GM19238 (cell line): ENCODE data around the gene RBM10.

ENCODE experiments used
- DNase-seq: peaks from one replicate; pipeline ENCODE4 v3.0.0; 2011; ENCODE audit warnings: low spot score; ENCODE audit not compliant: insufficient read length

RBM10 gene

DNA sequence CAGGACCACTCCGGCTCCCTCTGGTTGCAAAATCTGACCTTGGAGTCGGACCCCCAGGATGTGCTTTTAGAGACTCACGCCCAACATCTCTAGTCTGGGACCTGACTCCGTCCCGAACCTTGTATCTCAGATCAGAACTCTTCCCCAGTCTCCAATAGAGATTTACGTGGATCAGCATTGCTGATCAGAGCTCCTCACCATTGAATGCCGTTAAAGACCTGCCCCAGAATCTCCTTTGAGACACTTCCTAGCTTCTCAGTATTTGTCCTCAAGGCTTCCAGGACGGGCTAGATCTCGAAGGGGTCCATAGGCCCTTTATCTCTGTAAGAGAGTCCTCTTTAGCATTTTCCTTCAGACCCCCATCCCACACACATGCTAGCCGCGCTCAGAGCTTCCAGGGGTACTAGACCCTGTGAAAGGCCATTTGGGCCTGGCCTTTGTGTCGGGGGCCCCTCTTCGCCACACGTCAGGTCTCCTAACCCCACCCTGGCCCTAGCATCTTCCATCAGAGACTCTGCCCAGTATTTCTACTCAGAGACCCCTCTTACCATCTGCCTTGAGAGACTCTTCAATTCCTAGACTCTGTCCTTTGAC is 49.3 kb downstream of the RBM10 start:
- no peak for DNase-seq

DNA sequence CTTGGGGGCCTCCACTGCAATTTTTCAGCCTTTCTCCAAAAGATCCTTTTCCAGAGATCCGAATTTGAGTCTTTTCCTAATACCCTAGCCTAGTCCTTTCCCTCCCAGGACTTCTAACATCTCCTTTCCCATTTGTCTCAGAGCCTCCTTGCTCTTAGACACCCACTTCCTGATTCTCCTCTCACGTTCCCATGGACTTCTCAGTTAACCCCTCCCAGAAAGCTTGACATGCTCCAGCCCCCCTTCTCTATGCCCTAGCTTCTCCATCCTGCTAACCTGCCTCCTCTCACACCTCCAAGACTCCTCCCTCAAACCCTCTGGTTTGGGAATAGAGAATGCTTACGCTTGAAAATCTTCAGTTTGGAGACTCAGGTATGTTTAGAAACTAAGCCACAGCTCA is 51.1 kb downstream of the RBM10 start:
- no peak for DNase-seq

DNA sequence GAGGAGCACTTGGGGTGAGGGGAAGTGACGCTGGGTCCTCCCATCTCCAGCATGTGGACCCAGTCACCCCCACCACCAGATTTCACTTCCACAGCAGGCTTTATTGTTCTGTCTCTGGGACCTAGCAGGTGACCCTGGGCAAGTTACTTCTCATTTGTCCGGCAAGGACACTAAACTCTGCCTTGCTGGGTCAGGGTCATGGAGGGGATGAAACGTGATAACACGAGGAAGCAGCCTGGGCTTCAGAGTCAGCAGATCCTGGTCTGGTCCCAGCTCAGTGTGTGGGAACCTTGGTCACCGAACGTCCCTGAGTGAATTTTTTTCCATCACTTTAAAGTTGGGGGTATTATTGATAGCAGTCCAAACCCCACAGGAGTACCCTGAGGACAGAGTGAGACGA is 52.5 kb downstream of the RBM10 start:
- DNase-seq = no peak

DNA sequence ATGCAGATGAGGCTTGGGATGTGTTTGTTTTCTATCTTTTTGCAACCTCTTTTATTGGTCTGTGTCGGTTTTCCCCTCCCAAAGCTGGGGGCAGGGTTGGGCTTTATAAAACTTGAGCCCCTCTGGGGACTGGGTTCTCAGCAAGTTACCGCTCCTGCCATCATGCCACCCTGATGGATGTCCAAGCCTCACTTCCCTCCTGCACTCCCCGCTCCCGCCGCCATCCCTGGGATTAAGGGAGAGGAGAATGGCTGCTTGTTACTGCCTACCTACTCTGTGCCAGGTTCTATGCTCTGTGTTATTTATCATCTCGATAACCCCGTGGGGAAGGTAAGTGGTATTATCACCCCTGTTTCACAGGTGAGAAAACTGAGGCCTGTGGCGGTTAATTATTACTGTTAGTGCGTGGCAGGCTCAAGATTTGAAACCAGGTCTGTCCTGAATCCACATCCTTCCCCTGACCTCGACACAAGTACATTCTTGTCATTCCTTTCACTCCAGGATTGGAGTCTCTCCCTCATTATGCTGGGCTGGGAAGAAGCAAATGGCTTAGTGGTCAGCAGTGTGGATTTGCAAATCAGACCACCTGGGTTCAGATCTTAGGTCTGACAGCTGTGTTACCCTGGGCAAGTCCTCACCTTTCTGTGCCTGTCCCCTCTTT is 53.1 kb downstream of the RBM10 start:
- no peak for DNase-seq

DNA sequence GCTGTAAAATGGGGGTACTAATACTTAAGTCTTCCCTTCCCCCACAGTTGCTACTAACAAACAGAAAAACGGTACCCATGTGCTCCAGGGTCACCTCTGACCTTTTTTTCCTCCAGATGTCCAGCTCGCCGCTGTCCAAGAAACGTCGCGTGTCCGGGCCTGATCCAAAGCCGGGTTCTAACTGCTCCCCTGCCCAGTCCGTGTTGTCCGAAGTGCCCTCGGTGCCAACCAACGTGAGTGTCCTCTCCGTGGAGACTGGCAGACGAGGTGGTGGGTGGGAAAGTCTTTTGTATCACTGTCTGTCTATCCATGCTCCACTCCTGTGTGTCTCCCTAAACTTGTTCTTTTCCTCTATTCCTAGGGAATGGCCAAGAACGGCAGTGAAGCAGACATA is 53.7 kb downstream of the RBM10 start:
- no peak for DNase-seq

DNA sequence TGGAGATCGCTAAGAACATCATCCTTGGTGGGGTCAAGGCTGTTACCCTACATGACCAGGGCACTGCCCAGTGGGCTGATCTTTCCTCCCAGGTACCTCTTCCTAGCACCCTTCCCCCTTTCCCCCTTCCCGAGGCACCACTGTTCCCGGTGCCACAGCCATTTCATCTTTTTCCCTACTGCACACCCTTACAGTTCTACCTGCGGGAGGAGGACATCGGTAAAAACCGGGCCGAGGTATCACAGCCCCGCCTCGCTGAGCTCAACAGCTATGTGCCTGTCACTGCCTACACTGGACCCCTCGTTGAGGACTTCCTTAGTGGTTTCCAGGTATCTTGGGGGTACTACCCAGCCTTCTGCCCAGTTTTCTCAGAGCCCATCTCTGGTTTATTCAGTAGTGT is 54.3 kb downstream of the RBM10 start:
- no peak for DNase-seq

DNA sequence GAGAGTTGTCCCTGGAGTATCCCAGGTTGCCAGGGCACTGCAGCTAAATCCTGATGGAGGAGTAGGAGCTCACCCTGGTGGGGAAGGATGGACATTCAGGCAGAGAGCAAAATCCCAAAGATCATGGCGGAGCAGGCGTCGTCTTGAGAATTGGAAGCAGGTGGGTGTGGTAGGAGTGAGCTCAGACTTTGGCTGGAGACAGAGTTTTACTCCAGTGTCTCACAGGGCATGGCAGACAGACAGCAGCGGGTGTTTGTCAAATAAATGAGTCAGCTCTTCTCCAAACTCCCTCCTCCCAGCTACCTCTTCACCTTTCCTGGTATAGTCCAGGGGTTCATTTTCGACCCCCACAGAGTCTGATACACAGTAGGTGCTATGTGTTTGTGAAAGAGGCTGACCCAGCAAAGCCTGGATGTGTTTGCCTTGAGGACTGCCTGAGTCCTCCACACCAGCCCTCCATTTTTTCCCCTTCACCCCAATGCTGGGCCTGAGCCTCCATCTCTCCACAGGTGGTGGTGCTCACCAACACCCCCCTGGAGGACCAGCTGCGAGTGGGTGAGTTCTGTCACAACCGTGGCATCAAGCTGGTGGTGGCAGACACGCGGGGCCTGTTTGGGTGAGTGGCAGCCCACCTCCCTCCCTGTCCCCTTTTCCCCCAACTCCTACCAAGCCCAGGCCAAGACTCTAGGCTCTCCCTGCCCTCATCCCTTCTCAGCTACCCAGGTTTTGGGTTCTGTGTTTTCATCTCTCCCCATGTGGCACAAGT is 55.5 kb downstream of the RBM10 start:
- DNase-seq = no peak

DNA sequence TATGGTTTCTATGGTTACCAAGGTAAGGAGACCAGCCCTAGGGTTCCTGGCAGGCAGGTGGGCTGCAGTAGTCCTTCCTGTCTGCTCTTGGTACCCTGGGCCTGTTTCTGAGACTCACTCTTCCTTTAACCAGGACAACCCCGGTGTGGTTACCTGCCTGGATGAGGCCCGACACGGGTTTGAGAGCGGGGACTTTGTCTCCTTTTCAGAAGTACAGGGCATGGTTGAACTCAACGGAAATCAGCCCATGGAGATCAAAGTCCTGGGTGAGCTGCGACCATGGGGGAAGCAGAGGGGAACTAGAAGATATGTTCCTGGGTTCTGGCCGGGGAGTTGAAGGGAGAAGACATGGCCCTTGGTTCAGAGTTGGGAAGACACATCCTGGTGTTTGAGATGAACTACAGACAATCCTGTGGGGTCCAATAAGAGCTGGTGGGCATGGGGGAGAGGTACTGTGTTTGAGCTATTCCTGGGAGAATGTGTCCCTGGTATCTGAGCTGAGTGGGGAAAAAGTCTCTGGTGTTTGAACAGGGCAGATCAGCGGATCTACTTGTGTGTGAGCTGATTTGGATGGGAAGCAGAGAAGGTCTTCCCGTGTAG is 56.4 kb downstream of the RBM10 start:
- DNase-seq = no peak

DNA sequence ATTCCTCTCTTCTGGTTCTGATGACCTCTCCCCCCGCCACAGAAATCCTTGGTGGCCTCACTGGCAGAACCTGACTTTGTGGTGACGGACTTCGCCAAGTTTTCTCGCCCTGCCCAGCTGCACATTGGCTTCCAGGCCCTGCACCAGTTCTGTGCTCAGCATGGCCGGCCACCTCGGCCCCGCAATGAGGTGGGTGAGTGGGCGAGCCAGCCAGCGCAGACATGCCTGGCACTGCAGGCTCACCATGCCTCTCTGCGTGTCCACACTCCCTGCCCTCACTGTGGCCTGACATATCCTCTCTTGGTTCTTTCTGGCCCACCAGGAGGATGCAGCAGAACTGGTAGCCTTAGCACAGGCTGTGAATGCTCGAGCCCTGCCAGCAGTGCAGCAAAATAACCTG is 57.3 kb downstream of the RBM10 start:
- DNase-seq = no peak

DNA sequence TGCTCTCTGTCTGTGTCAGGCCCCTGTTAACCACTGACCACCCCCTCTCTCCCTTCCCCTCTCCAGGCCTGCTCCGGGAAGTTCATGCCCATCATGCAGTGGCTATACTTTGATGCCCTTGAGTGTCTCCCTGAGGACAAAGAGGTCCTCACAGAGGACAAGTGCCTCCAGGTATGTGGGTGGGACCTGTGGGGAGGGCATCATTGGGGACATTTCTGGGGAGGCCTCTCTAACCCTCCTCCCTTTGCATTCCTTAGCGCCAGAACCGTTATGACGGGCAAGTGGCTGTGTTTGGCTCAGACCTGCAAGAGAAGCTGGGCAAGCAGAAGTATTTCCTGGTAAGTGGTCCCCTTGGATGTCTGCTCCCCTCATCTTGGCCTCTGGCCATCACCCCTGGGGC is 57.9 kb downstream of the RBM10 start:
- DNase-seq = no peak

DNA sequence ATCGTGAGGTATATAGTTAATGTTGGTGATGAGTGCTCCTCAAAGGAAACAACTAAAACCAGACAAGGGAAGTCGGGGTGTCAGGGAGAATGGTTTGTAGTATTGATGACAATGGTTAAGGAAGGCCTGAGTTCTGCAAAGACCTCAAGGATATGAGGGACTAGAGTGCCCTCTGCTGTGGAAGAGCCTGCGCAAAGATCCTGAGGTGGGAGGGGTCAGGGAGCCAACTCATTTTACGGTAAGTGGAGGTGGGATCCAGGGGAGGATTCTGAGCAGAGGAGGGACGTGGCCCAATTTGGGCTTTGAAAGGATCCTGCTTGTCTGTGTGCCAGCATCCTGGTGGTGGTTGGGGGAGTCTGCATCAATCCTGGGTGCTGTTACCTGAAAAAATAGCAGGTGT is 59.9 kb downstream of the RBM10 start:
- DNase-seq = no peak

DNA sequence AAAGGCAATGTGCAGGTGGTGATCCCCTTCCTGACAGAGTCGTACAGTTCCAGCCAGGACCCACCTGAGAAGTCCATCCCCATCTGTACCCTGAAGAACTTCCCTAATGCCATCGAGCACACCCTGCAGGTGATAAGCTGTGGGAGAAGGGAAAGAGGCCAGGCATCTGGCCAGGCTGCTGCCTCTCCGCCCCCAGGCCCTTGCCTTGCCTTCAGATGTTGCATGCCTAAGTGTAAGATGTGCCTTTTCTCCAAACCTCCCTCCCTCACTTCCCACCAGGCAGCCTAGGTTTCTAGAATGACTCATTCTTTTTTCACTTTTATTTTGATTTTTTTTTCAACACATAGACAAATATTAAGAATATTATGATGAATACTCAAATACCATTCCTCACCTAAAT is 61.3 kb downstream of the RBM10 start:
- no peak for DNase-seq

DNA sequence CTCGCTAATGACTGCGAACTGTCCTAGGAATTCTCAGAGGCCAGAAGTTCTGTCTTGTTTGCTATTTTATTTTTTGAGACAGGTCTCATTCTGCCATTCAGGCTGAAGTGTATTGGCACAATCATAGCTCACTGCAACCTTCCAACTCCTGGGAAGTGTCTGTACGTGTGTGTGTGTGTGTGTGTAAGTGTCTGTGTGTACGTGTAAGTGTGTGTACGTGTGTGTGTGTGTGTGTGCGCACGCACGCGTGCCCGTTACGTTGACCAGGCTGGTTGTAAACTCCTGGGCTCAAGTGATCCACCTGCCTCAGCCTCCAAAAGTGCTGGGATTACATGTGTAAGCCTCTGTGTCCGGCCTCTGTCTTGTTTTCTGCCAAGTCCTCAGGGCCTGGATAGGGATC is 63.1 kb downstream of the RBM10 start:
- DNase-seq = no peak

DNA sequence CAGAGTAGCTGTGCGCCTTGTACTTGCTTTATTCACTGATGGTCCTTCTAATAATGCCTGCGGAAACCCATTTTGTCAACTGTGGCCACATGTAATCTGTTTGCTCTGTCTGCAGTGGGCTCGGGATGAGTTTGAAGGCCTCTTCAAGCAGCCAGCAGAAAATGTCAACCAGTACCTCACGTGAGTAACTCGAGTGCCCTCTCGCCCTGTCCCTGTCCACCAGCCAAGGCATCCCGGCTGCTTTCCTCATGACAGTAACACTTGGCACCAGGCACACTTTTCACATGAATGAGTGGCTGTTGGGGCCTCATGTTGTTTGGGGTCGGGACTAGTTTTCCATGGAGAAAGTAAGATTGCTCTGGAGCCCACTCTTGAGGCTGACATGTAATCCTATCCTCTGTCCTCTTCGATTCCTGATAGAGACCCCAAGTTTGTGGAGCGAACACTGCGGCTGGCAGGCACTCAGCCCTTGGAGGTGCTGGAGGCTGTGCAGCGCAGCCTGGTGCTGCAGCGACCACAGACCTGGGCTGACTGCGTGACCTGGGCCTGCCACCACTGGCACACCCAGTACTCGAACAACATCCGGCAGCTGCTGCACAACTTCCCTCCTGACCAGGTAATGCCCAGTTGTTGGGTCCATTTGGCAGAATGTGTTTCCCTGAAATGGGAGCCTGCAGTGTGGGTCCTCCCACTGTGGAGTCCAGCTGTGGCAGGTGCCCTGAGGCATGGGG is 64.7 kb downstream of the RBM10 start:
- DNase-seq = no peak

DNA sequence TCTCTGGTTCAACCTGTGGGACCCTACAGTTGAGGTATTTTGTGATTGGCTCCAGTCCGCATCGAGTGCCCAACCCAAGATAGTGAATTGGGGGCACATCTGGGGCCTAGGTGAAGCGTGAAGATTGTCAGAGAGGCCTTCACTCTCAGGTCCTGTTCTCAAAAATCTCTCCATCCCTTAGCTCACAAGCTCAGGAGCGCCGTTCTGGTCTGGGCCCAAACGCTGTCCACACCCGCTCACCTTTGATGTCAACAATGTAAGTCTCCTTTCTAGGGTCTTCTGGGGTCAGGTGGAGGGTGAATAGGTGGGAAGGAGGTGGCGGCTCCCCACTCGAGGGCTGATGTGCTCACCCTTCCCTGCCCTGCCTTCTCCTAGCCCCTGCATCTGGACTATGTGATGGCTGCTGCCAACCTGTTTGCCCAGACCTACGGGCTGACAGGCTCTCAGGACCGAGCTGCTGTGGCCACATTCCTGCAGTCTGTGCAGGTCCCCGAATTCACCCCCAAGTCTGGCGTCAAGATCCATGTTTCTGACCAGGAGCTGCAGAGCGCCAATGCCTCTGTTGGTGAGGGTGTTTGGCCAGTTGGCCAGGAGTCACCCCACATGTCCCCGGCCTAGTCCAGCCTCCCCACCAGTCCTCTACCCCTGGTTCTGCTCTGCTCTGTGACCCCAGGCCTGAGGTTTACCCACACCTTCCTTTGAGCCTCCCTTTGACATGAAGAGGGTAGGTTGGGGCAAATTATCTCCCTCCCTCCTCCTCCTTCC is 65.8 kb downstream of the RBM10 start:
- DNase-seq = no peak

DNA sequence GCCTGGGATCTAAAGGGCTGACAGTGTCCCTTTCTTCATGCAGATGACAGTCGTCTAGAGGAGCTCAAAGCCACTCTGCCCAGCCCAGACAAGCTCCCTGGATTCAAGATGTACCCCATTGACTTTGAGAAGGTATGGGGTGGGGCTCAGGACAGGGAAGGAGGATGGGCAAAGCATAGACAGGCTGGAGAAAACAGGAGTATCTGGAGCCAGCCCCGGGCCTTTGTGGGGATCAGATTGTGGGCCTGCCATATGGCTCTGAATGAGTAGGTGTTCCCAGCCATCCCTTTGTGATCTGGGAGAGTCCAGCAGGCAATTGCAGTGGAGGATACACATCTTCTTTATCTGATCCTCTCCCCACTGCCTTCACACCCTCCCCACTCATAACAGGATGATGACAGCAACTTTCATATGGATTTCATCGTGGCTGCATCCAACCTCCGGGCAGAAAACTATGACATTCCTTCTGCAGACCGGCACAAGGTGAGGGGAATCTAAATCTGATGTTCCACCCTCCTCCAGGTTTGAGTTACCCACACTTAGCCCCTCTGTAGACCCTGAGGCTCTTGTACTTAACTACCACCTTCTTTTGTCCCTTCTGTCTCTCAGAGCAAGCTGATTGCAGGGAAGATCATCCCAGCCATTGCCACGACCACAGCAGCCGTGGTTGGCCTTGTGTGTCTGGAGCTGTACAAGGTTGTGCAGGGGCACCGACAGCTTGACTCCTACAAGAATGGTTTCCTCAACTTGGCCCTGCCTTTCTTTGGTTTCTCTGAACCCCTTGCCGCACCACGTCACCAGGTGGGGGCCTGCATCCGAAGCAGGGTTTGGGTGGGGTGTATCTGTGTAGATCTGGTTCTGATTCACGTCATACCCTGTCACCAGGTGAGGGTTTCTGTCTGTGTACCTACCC is 67.6 kb downstream of the RBM10 start:
- DNase-seq = no peak

DNA sequence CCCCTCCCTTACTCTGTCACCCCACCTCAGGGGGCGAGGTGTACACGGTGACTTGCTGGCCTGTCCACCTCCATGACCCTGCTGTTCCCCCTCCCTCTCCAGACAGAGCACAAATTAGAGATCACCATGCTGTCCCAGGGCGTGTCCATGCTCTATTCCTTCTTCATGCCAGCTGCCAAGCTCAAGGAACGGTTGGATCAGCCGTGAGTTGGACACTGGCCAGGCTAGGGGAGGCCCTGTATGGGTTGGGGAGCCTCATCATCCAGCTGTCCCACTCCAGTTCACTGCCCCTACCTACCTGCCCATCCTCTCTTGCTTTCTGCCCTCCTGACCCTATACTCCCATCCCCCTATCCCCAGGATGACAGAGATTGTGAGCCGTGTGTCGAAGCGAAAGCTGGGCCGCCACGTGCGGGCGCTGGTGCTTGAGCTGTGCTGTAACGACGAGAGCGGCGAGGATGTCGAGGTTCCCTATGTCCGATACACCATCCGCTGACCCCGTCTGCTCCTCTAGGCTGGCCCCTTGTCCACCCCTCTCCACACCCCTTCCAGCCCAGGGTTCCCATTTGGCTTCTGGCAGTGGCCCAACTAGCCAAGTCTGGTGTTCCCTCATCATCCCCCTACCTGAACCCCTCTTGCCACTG is 69.5 kb downstream of the RBM10 start:
- DNase-seq = no peak

DNA sequence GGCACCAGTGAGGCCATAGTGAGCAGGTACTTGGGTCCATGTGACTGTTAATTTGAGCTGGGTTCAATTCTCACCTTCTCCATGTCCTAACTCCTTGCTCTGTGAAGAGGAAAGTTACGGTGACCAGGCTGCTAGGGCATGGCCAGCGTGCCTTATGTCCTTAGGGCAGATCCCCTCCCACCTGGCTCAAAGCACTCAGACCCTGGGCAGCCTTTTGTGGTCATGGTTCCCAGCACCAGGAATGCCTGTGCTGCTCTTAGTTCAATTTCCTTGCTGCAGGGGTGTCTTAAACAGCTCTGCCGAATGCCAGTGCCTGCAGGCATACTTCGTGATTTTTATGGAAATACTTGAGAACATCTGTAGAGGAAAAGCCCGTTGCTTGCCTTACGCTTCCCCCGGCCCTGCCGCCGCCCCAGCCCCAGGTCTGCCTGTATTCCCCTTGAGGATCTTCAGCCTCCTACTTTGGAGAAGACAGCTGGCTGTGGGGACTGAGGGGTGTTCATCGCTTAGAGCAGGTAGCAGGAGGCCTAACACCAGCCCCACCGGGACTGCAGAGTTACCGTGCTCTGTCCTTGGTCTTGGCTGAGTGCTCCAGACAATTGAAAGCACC is 70.4 kb downstream of the RBM10 start:
- no peak for DNase-seq

DNA sequence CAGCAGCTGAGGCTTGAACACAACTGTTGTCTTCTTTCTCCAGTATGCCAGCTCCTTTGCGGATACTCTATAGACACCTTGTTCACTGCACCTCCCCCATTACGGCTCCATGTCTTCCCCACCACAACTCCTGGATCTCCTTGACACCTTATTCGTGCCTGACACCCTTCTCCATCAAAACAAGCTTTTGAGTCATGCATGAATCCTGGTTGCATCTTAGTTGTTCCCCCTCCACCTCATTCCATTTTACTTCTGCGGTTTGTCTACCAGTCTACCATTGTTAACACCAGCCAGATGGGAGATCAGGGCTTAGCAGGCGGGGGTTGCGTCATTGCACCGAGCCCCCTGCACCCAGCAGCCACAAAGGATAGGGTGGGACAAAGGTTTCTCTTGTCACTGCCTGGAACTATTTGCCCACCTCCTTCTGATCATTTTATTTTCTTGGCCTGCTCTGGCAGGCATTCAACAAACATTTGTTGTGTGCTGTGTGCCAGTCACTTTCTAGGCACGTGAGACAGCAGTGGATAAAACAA is 71.4 kb downstream of the RBM10 start:
- DNase-seq = no peak
